ENCODE data around the gene INTS3.

- no peak for TF ChIP-seq CTCF (conservative IDR thresholded peaks at IDR 0.05 in 1 of 2, IDR thresholded peaks at IDR 0.05 in 1 of 2; ENCODE audit: low read depth in 1 of 2, low read length in 2 of 2)
- no peak for TF ChIP-seq EZH2 (IDR thresholded peaks at IDR 0.05; ENCODE audit: low read length, missing control alignments)
Observed at GRCh38 chr1:153768316-153769181, 40.7 kb downstream of the INTS3 start.
